ENCODE data around the gene DSCAM.

Gene DSCAM

GRCh38 chr21:40547906-40548513 is 298.9 kb downstream of the DSCAM start:
- no peak for DNase-seq (ENCODE audit: low spot score)
- in situ Hi-C loops (cut with MboI; ENCODE audit: low pct_unique_long_range_greater_than_20kb, low sequenced_read_pairs, unreplicated experiment): no loop called here
- no peak for TF ChIP-seq CTCF (IDR thresholded peaks at IDR 0.05; ENCODE audit: extremely low read depth, insufficient read depth, missing control alignments)

- in situ Hi-C loops (cut with MboI; ENCODE audit: low pct_unique_long_range_greater_than_20kb, low sequenced_read_pairs, unreplicated experiment): no loop called here
- TF ChIP-seq CTCF (IDR thresholded peaks at IDR 0.05; ENCODE audit: extremely low read depth, insufficient read depth, missing control alignments): no peak
- no peak for DNase-seq (ENCODE audit: low spot score)
These were observed 300.3 kb downstream of the DSCAM start for GRCh38 chr21:40546647-40547046.

GRCh38 chr21:40540216-40540615 is 306.7 kb downstream of the DSCAM start:
- DNase-seq (ENCODE audit: low spot score): no peak
- in situ Hi-C loops (cut with MboI; ENCODE audit: low pct_unique_long_range_greater_than_20kb, low sequenced_read_pairs, unreplicated experiment): no loop called here
- TF ChIP-seq CTCF (IDR thresholded peaks at IDR 0.05; ENCODE audit: extremely low read depth, insufficient read depth, missing control alignments): no peak

GRCh38 chr21:40534886-40535285 is 312.1 kb downstream of the DSCAM start:
- in situ Hi-C loops (cut with MboI; ENCODE audit: low pct_unique_long_range_greater_than_20kb, low sequenced_read_pairs, unreplicated experiment): no loop called here
- TF ChIP-seq CTCF (IDR thresholded peaks at IDR 0.05; ENCODE audit: extremely low read depth, insufficient read depth, missing control alignments): no peak
- no peak for DNase-seq (ENCODE audit: low spot score)

GRCh38 chr21:40531431-40532110 is 315.4 kb downstream of the DSCAM start:
- no peak for TF ChIP-seq CTCF (IDR thresholded peaks at IDR 0.05; ENCODE audit: extremely low read depth, insufficient read depth, missing control alignments)
- no peak for DNase-seq (ENCODE audit: low spot score)
- in situ Hi-C loops (cut with MboI; ENCODE audit: low pct_unique_long_range_greater_than_20kb, low sequenced_read_pairs, unreplicated experiment): no loop called here

GRCh38 chr21:40531016-40531415 is 315.9 kb downstream of the DSCAM start:
- in situ Hi-C loops (cut with MboI; ENCODE audit: low pct_unique_long_range_greater_than_20kb, low sequenced_read_pairs, unreplicated experiment): no loop called here
- no peak for DNase-seq (ENCODE audit: low spot score)
- TF ChIP-seq CTCF (IDR thresholded peaks at IDR 0.05; ENCODE audit: extremely low read depth, insufficient read depth, missing control alignments): no peak

All from GM13977 (cell line).